Measurements from ENCODE around the gene ANKRD13A.

- no peak for TF ChIP-seq POLR2A (IDR thresholded peaks at IDR 0.05; ENCODE audit: low read depth)
- TF ChIP-seq, protein P1, sequence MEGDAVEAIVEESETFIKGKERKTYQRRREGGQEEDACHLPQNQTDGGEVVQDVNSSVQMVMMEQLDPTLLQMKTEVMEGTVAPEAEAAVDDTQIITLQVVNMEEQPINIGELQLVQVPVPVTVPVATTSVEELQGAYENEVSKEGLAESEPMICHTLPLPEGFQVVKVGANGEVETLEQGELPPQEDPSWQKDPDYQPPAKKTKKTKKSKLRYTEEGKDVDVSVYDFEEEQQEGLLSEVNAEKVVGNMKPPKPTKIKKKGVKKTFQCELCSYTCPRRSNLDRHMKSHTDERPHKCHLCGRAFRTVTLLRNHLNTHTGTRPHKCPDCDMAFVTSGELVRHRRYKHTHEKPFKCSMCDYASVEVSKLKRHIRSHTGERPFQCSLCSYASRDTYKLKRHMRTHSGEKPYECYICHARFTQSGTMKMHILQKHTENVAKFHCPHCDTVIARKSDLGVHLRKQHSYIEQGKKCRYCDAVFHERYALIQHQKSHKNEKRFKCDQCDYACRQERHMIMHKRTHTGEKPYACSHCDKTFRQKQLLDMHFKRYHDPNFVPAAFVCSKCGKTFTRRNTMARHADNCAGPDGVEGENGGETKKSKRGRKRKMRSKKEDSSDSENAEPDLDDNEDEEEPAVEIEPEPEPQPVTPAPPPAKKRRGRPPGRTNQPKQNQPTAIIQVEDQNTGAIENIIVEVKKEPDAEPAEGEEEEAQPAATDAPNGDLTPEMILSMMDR (IDR thresholded peaks at IDR 0.05), result no peak
Measured at GRCh38 chr12:109951751-109952150, 47.5 kb upstream of the ANKRD13A start.
